Activated naive CD8-positive, alpha-beta T cell treated with anti-CD3 and anti-CD28 coated beads, Interleukin-2, amount 50 U/mL, for 24 hours (primary cell): ENCODE data around the gene TAT.
A peak's percentile ranks its signal among the peaks of the same experiment; 100 is the strongest.
"Not testable (repeated sequence)": the region's sequence is repeated elsewhere in the genome, so short reads cannot be mapped to it uniquely, and the experiment has no call there.

ENCODE experiments used
- ATAC-seq: fragments of 150-1000 bp; cut with Tn5 transposase; one replicate; pipeline ENCODE4 v1.10.0; 2021
- DNase-seq: peaks from one replicate; pipeline ENCODE4 v3.0.0; 2021
- H3K27ac Mint-ChIP-seq: one replicate; pipeline ENCODE4 v1.8.0; 2021; ENCODE audit warnings: mild to moderate bottlenecking, mixed read lengths
- H3K27me3 Mint-ChIP-seq: one replicate; pipeline ENCODE4 v1.8.0; 2021; ENCODE audit warnings: mixed read lengths
- H3K36me3 Mint-ChIP-seq: one replicate; pipeline ENCODE4 v1.8.0; 2021; ENCODE audit warnings: low read depth, mixed read lengths
- H3K4me1 Mint-ChIP-seq: one replicate; pipeline ENCODE4 v1.8.0; 2021; ENCODE audit warnings: mixed read lengths
- H3K4me3 Mint-ChIP-seq: one replicate; pipeline ENCODE4 v1.8.0; 2021; ENCODE audit warnings: mild to moderate bottlenecking, moderate library complexity, mixed read lengths
- H3K9me3 Mint-ChIP-seq: one replicate; pipeline ENCODE4 v1.8.0; 2021; ENCODE audit warnings: mixed read lengths

Gene TAT

GRCh38 chr16:71568551-71568950, 8.3 kb downstream of the TAT start:
- no peaks in the 10 kb centered on the region for H3K9me3 Mint-ChIP-seq
- H3K36me3 Mint-ChIP-seq, result no peaks in the 10 kb centered on the region
- peaks cover 25% of the 10 kb centered on the region for H3K4me1 Mint-ChIP-seq

GRCh38 chr16:71567931-71568330, 9.0 kb downstream of the TAT start:
- no peaks in the 10 kb centered on the region for H3K36me3 Mint-ChIP-seq
- no peak overlapping the region for H3K27ac Mint-ChIP-seq
- DNase-seq (no peak), ATAC-seq (no peak)
- peaks cover 25% of the 10 kb centered on the region for H3K4me1 Mint-ChIP-seq
- no peaks in the 10 kb centered on the region for H3K27me3 Mint-ChIP-seq
- H3K9me3 Mint-ChIP-seq, result no peaks in the 10 kb centered on the region
- H3K4me3 Mint-ChIP-seq, result no peak overlapping the region

More at GRCh38 chr16:71568551-71568950, 8.3 kb downstream of the TAT start:
- ATAC-seq (no peak), DNase-seq (no peak)
- no peak overlapping the region for H3K27ac Mint-ChIP-seq
- no peaks in the 10 kb centered on the region for H3K27me3 Mint-ChIP-seq
- H3K4me3 Mint-ChIP-seq, result no peak overlapping the region

DNA sequence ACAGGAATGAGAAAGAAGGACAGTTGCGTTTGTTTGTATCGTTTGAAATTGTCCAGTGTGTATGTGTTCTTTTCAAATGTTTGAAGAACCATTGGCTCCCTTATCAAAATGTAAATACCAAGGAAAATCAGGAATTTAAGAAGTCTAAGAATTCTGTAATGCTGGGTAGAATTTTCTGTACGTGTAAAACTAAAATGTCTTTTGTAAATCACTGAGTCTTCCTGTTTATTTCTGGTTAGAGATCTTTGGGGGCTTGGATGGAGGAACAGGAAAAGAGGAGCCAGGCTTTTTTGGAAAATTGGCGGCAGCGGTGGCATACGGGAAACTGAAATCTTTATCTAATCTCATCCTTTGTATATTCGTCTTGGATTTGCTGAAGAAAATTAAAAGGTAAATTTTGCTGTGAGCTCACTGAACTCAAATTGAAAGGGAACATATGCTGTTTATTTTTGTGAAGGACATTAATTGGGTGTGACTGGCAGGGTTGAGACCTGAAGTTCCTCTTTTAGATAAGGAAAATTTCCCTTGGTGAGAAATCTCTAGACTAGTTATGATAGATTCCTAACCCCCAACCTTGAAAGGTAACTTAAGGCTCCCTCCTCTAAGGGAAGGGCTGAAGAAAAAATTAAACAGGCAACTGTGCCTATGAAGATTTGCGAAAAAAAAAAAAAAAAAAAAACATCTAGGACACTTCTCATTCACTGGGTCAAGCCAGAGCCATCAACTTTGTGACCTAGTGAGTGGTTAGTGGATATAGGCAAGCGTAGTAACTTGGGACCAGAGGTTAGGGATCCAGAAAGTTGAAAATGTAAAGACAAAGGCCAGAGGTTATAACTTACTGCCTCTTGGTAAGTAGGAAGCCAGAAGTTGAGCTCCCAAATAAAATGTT, 10.8 kb downstream of the TAT start:
- peaks cover 25% of the 10 kb centered on the region for H3K4me1 Mint-ChIP-seq
- peak overlapping the region; percentile 88 for H3K27ac Mint-ChIP-seq
- DNase-seq (no peak), ATAC-seq (no peak)
- H3K4me3 Mint-ChIP-seq, result peak overlapping the region; percentile 80
- H3K9me3 Mint-ChIP-seq, result peaks cover 5% of the 10 kb centered on the region
- no peaks in the 10 kb centered on the region for H3K27me3 Mint-ChIP-seq
- peaks cover 2% of the 10 kb centered on the region for H3K36me3 Mint-ChIP-seq

DNA sequence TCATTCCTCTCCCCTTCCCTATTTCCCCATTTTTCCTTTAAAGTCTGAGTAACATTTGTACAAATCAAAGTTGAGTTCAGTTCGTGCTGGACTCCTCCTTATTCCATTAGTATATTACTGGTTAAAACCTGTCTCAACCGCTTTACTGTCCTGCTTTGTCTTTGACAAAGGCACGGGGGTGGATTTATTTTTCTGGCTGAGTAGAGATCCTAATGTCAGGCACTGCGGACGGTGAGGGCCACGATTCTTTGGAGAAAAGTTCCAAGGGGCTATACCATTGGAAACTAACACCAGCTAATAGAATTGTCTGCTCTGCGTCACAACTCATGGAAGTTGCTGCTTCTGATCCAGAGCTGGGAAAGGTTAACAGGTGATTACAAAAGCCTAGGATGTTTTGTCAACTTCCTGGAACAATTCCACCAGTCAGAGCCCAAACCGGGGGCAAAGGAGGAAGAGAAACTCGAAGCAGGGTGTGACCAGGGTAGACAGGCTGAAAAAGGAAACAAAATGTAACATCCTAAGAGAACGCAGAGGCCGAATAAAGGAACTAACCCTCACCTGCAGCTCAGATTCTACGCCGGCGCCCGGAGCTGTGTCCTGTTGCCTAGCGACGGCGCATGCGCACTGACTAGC, 12.4 kb downstream of the TAT start:
- Mint-ChIP-seq H3K36me3 (peaks cover 2% of the 10 kb centered on the region), H3K4me1 (peaks cover 25% of the 10 kb centered on the region), H3K27ac (peak overlapping the region; percentile 88), H3K4me3 (peak overlapping the region; percentile 80), H3K9me3 (peaks cover 5% of the 10 kb centered on the region), H3K27me3 (no peaks in the 10 kb centered on the region)
- DNase-seq, result no peak
- ATAC-seq, result no peak

- no peak for DNase-seq
- ATAC-seq, result no peak
- no peaks in the 10 kb centered on the region for H3K27me3 Mint-ChIP-seq
- no peak overlapping the region for H3K4me3 Mint-ChIP-seq
- H3K27ac Mint-ChIP-seq, result no peak overlapping the region
- peaks cover 25% of the 10 kb centered on the region for H3K4me1 Mint-ChIP-seq
- peaks cover 2% of the 10 kb centered on the region for H3K36me3 Mint-ChIP-seq
- peaks cover 5% of the 10 kb centered on the region for H3K9me3 Mint-ChIP-seq
Observed at GRCh38 chr16:71562552-71562951, 14.3 kb downstream of the TAT start.

DNA sequence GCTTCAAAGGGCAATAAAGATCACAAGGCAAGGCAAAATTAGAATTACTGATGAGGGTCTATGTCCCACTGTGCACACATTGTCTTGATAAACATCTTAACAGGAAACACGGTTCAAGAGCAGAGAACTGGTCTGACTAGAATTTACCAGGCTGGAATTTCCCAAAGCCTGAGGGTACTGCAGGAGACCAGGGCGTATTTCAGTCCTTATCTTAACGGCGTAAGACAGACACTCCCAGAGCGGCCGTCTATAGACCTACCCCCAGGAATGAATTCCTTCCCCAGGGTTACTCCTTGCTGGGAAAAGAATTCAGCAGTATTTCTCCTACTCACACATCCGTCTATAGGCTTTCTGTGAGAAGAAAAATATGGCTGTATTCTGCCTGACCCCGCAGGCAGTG, 15.0 kb downstream of the TAT start:
- DNase-seq, H3K27ac Mint-ChIP-seq, H3K4me3 Mint-ChIP-seq, H3K9me3 Mint-ChIP-seq, H3K36me3 Mint-ChIP-seq, ATAC-seq, H3K27me3 Mint-ChIP-seq: not testable (repeated sequence)
- H3K4me1 Mint-ChIP-seq, result peaks cover 25% of the 10 kb centered on the region

GRCh38 chr16:71559855-71560254, 17.0 kb downstream of the TAT start:
- ATAC-seq (no peak), DNase-seq (no peak)
- H3K9me3 Mint-ChIP-seq, result peaks cover 5% of the 10 kb centered on the region
- no peak overlapping the region for H3K4me3 Mint-ChIP-seq
- H3K27ac Mint-ChIP-seq, result no peak overlapping the region
- peaks cover 8% of the 10 kb centered on the region for H3K4me1 Mint-ChIP-seq
- peaks cover 2% of the 10 kb centered on the region for H3K36me3 Mint-ChIP-seq
- no peaks in the 10 kb centered on the region for H3K27me3 Mint-ChIP-seq

DNA sequence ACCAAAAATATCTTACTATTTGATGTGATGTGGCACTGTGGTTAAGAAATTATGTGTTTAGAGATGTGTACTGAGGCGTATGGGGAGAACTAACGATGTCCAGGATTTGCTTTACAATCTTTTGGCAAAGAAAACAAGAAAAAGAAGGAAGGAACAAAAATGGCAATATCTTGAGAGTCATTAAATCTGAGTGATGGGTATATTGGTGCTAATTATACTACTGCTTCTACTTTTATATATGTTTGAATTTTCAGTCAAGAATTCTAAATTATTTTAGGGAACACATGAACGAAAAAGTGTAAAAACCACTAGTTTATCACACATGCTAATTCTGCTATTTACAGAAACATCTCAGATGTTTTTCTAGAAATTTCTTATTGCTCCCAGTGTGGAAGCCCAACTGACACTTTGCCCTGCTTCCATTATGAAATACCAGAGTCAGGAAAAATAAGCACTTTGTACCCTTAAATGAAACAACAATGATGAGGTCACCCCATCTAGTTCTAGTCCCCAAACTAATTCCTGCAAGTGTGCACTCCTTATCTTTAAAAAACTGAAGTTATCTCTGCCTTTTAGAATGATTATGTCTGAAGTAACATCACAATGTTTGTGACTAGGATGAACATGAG, 18.8 kb downstream of the TAT start:
- ATAC-seq, result no peak
- DNase-seq, result no peak
- Mint-ChIP-seq H3K36me3 (peaks cover 2% of the 10 kb centered on the region), H3K9me3 (peaks cover 5% of the 10 kb centered on the region), H3K27ac (no peak overlapping the region), H3K4me1 (no peaks in the 10 kb centered on the region), H3K27me3 (no peaks in the 10 kb centered on the region), H3K4me3 (no peak overlapping the region)

GRCh38 chr16:71557299-71557698, 19.6 kb downstream of the TAT start:
- Mint-ChIP-seq H3K27ac (no peak overlapping the region), H3K36me3 (peaks cover 2% of the 10 kb centered on the region), H3K9me3 (peaks cover 5% of the 10 kb centered on the region), H3K4me3 (no peak overlapping the region), H3K4me1 (no peaks in the 10 kb centered on the region), H3K27me3 (no peaks in the 10 kb centered on the region)
- ATAC-seq (no peak), DNase-seq (no peak)

GRCh38 chr16:71555230-71555891, 21.5 kb downstream of the TAT start:
- no peak overlapping the region for H3K4me3 Mint-ChIP-seq
- H3K4me1 Mint-ChIP-seq, result no peaks in the 10 kb centered on the region
- DNase-seq (no peak), ATAC-seq (no peak)
- no peak overlapping the region for H3K27ac Mint-ChIP-seq
- H3K9me3 Mint-ChIP-seq, result no peaks in the 10 kb centered on the region
- H3K36me3 Mint-ChIP-seq, result no peaks in the 10 kb centered on the region
- H3K27me3 Mint-ChIP-seq, result peaks cover 2% of the 10 kb centered on the region

- no peak for ATAC-seq
- Mint-ChIP-seq H3K4me1 (no peaks in the 10 kb centered on the region), H3K36me3 (no peaks in the 10 kb centered on the region), H3K27ac (no peak overlapping the region), H3K4me3 (no peak overlapping the region), H3K27me3 (peaks cover 4% of the 10 kb centered on the region), H3K9me3 (no peaks in the 10 kb centered on the region)
- DNase-seq, result no peak
Observed at GRCh38 chr16:71552698-71553503, 24.0 kb downstream of the TAT start.

- Mint-ChIP-seq H3K9me3 (no peaks in the 10 kb centered on the region), H3K4me1 (peaks cover 2% of the 10 kb centered on the region), H3K36me3 (no peaks in the 10 kb centered on the region), H3K4me3 (no peak overlapping the region), H3K27me3 (peaks cover 8% of the 10 kb centered on the region), H3K27ac (no peak overlapping the region)
- DNase-seq (no peak), ATAC-seq (no peak)
Observed at GRCh38 chr16:71547168-71547567, 29.7 kb downstream of the TAT start.

- H3K4me1 Mint-ChIP-seq, result peaks cover 2% of the 10 kb centered on the region
- H3K9me3 Mint-ChIP-seq, result no peaks in the 10 kb centered on the region
- DNase-seq (peak; percentile 69), ATAC-seq (peak; percentile 95)
- H3K27ac Mint-ChIP-seq, result no peak overlapping the region
- H3K4me3 Mint-ChIP-seq, result no peak overlapping the region
- no peaks in the 10 kb centered on the region for H3K36me3 Mint-ChIP-seq
- H3K27me3 Mint-ChIP-seq, result peaks cover 4% of the 10 kb centered on the region
Observed at GRCh38 chr16:71542377-71542776, 34.5 kb downstream of the TAT start.

DNA sequence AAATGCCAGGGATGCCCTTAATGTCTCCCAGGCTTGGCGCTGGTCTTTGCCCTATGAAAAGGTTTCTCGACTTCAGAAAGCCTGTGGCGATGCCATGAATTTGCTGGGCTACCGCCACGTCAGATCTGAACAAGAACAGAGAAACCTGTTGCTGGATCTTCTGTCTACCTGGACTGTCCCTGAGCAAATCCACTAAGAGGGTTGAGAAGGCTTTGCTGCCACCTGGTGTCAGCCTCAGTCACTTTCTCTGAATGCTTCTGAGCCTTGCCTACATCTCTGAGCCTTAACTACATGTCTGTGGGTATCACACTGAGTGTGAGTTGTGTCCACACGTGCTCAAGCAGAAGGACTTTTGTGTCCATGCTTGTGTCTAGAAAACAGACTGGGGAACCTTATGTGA, 39.2 kb downstream of the TAT start:
- Mint-ChIP-seq H3K9me3 (no peaks in the 10 kb centered on the region), H3K27ac (no peak overlapping the region), H3K4me3 (no peak overlapping the region), H3K4me1 (peaks cover 2% of the 10 kb centered on the region), H3K36me3 (no peaks in the 10 kb centered on the region), H3K27me3 (peaks cover 4% of the 10 kb centered on the region)
- ATAC-seq, result peak; percentile 53
- DNase-seq, result peak; percentile 31
